GM21423 (cell line): ENCODE measurements around the gene OR4P4.

Experiments used
- ATAC-seq: cut with Tn5 transposase; IDR thresholded peaks from one replicate; pipeline ENCODE4 v1.9.1; 2021; ENCODE audit warnings: mild to moderate bottlenecking, moderate library complexity; ENCODE audit not compliant: unreplicated experiment

Gene OR4P4

GRCh38 chr11:55634813-55635212 lies at the start of gene OR4P4:
Gene OR4P4 (plus strand): TSS chr11:55635113.
- no peak for ATAC-seq

- no peak for ATAC-seq
Observed at GRCh38 chr11:55607545-55607944, 27.4 kb upstream of the OR4P4 start, which contains the start of gene OR4C11. Gene OR4C11 (minus strand): TSS chr11:55607645. CDS start chr11:55604373, 3,272 bp downstream.

- ATAC-seq: no peak
Observed at GRCh38 chr11:55624531-55624930, 10.4 kb upstream of the OR4P4 start.

GRCh38 chr11:55648027-55648426 lies 13.1 kb downstream of the OR4P4 start, which contains the start of gene OR4S2:
Gene OR4S2 (plus strand): TSS chr11:55648327. CDS start chr11:55650904, 2,577 bp downstream.
- no peak for ATAC-seq

GRCh38 chr11:55652560-55652959 lies 17.6 kb downstream of the OR4P4 start:
- no peak for ATAC-seq

GRCh38 chr11:55655096-55655495 lies 20.2 kb downstream of the OR4P4 start:
- no peak for ATAC-seq

- ATAC-seq: peak; percentile 96
Observed at GRCh38 chr11:55658031-55658573, 23.2 kb downstream of the OR4P4 start.

- peak; percentile 35 for ATAC-seq
Observed at GRCh38 chr11:55658608-55659007, 23.7 kb downstream of the OR4P4 start.

- ATAC-seq: no peak
Observed at GRCh38 chr11:55661901-55662300, 27.0 kb downstream of the OR4P4 start, which contains the start of gene OR4C6. Gene OR4C6 (plus strand): TSS chr11:55662201. CDS start chr11:55665167, 2,966 bp downstream.

GRCh38 chr11:55669376-55669775 lies 34.5 kb downstream of the OR4P4 start:
- no peak for ATAC-seq

- no peak for ATAC-seq
Observed at GRCh38 chr11:55673860-55674259, 38.9 kb downstream of the OR4P4 start.
